Hematopoietic multipotent progenitor cell (in vitro differentiated cells): ENCODE measurements around the gene RNF10. TPM values are rescaled to one million over a fixed set of nuclear protein-coding genes. Genes with fewer than 3 reads are reported as not detected.
"Not testable (repeated sequence)": the region's sequence is repeated elsewhere in the genome, so short reads cannot be mapped to it uniquely, and the experiment has no call there.

Experiments used
- DNase-seq, 3 donors: peaks; one replicate each; pipeline ENCODE4 v3.0.0-alpha.2; 2011 to 2015; ENCODE audit warnings: low read depth in 2 of 3, low spot score in 2 of 3
- total RNA-seq: library from RNA; depleted of rRNA; stranded (reverse); fragments of >200 nt; gene quantifications from one replicate; pipeline ENCODE4 v1.2.3, GENCODE V29; 2012

RNF10 gene
- 144 TPM for total RNA-seq

- peak; percentile 76 to 93 (median 85) for DNase-seq
Measured at GRCh38 chr12:120534203-120534702, at the start of gene RNF10. Gene RNF10, plus strand, starts transcription at chr12:120534356. Its CDS starts 456 bp downstream, at chr12:120534812.

- no peak for DNase-seq
Measured at GRCh38 chr12:120485961-120486881, 47.9 kb upstream of the RNF10 start.

GRCh38 chr12:120487552-120487951, 46.6 kb upstream of the RNF10 start:
- not testable (repeated sequence) for DNase-seq

GRCh38 chr12:120488057-120488640, 46.0 kb upstream of the RNF10 start:
- no peak for DNase-seq

- DNase-seq: no peak
Measured at GRCh38 chr12:120489018-120489417, 45.1 kb upstream of the RNF10 start.

- no peak for DNase-seq
Measured at GRCh38 chr12:120490325-120490724, 43.8 kb upstream of the RNF10 start.

GRCh38 chr12:120490833-120491512, 43.2 kb upstream of the RNF10 start:
- no peak for DNase-seq

GRCh38 chr12:120495186-120495730, 38.9 kb upstream of the RNF10 start:
- no peak for DNase-seq

GRCh38 chr12:120495731-120496412, 38.3 kb upstream of the RNF10 start, which contains the start of gene DYNLL1:
Gene DYNLL1, plus strand, starts transcription at chr12:120496113. Its CDS starts 309 bp downstream, at chr12:120496422.
- DNase-seq: peak; percentile 93 to 98 (median 96)

GRCh38 chr12:120496413-120497340, 37.5 kb upstream of the RNF10 start:
- DNase-seq: peak; percentile 18 to 74 (median 68)

GRCh38 chr12:120497524-120498150, 36.5 kb upstream of the RNF10 start:
- no peak for DNase-seq

GRCh38 chr12:120498870-120499515, 35.2 kb upstream of the RNF10 start:
- DNase-seq: no peak

GRCh38 chr12:120500581-120500980, 33.6 kb upstream of the RNF10 start:
- DNase-seq: peak in 1 of 3 donors; percentile 33

- no peak for DNase-seq
Measured at GRCh38 chr12:120504587-120504986, 29.6 kb upstream of the RNF10 start.

- no peak for DNase-seq
Measured at GRCh38 chr12:120508537-120508936, 25.6 kb upstream of the RNF10 start.

GRCh38 chr12:120514002-120514401, 20.2 kb upstream of the RNF10 start:
- DNase-seq: no peak

- DNase-seq: no peak
Measured at GRCh38 chr12:120515496-120515895, 18.7 kb upstream of the RNF10 start.

GRCh38 chr12:120519324-120519723, 14.8 kb upstream of the RNF10 start:
- not testable (repeated sequence) for DNase-seq
